Measurements from ENCODE around the gene CCNK.

CCNK gene

GRCh38 chr14:99542566-99542965 is 61.4 kb downstream of the CCNK start:
- Histone ChIP-seq H3K9me3 (ENCODE audit: control insufficient read depth, insufficient read depth, low read length) (no peaks in the 10 kb centered on the region), H3K4me2 (ENCODE audit: low read length) (no peak overlapping the region), H3K27ac (ENCODE audit: low read depth, low read length) (no peak overlapping the region), H3K4me3 (ENCODE audit: low read length) (no peak overlapping the region), H3K36me3 (ENCODE audit: control insufficient read depth, low read length) (no peaks in the 10 kb centered on the region), H4K20me1 (ENCODE audit: control insufficient read depth, insufficient read depth, low read depth, low read length) (0 out of 2 replicates have a peak, but pooled peaks cover 3% of the 10 kb centered on the region), H3K9me2 (replicated peaks; ENCODE audit: control insufficient read depth, low read length) (no peaks in the 10 kb centered on the region), H3F3A (ENCODE audit: control insufficient read depth, insufficient read depth) (no peaks in the 10 kb centered on the region), H3K79me2 (ENCODE audit: control insufficient read depth, low read length) (no peaks in the 10 kb centered on the region), H3K27me3 (ENCODE audit: control insufficient read depth, low read length) (no peaks in the 10 kb centered on the region), H3K4me1 (ENCODE audit: control insufficient read depth, low read length) (no peaks in the 10 kb centered on the region)
- no peak for TF ChIP-seq CTCF (IDR thresholded peaks at IDR 0.05; ENCODE audit: low read depth, low read length, poor library complexity, severe bottlenecking)
- no peak for TF ChIP-seq EZH2phosphoT487 (IDR thresholded peaks at IDR 0.05; ENCODE audit: borderline replicate concordance, low read length)

- H3K4me3 ChIP-seq (ENCODE audit: low read length), result no peak overlapping the region
- H3K27ac ChIP-seq (ENCODE audit: low read depth, low read length), result no peak overlapping the region
- H3K4me2 ChIP-seq (ENCODE audit: low read length), result no peak overlapping the region
- peaks cover 5% of the 10 kb centered on the region for H3K27me3 ChIP-seq (ENCODE audit: control insufficient read depth, low read length)
- no peak for TF ChIP-seq CTCF (IDR thresholded peaks at IDR 0.05; ENCODE audit: low read depth, low read length, poor library complexity, severe bottlenecking)
- TF ChIP-seq EZH2phosphoT487 (IDR thresholded peaks at IDR 0.05; ENCODE audit: borderline replicate concordance, low read length), result no peak
- H3K79me2 ChIP-seq (ENCODE audit: control insufficient read depth, low read length), result no peaks in the 10 kb centered on the region
- H3K9me2 ChIP-seq (replicated peaks; ENCODE audit: control insufficient read depth, low read length), result no peaks in the 10 kb centered on the region
- no peaks in the 10 kb centered on the region for H3K4me1 ChIP-seq (ENCODE audit: control insufficient read depth, low read length)
- no peaks in the 10 kb centered on the region for H3K36me3 ChIP-seq (ENCODE audit: control insufficient read depth, low read length)
- H3K9me3 ChIP-seq (ENCODE audit: control insufficient read depth, insufficient read depth, low read length), result no peaks in the 10 kb centered on the region
- H3F3A ChIP-seq (ENCODE audit: control insufficient read depth, insufficient read depth), result no peaks in the 10 kb centered on the region
- H4K20me1 ChIP-seq (ENCODE audit: control insufficient read depth, insufficient read depth, low read depth, low read length), result 0 out of 2 replicates have a peak, but pooled peaks cover 3% of the 10 kb centered on the region
Measured at GRCh38 chr14:99543370-99543769, 62.2 kb downstream of the CCNK start.

- 0 out of 2 replicates have a peak, but pooled peaks cover 3% of the 10 kb centered on the region for H4K20me1 ChIP-seq (ENCODE audit: control insufficient read depth, insufficient read depth, low read depth, low read length)
- H3K36me3 ChIP-seq (ENCODE audit: control insufficient read depth, low read length), result no peaks in the 10 kb centered on the region
- H3K9me2 ChIP-seq (replicated peaks; ENCODE audit: control insufficient read depth, low read length), result no peaks in the 10 kb centered on the region
- H3K4me1 ChIP-seq (ENCODE audit: control insufficient read depth, low read length), result no peaks in the 10 kb centered on the region
- no peaks in the 10 kb centered on the region for H3F3A ChIP-seq (ENCODE audit: control insufficient read depth, insufficient read depth)
- no peak overlapping the region for H3K27ac ChIP-seq (ENCODE audit: low read depth, low read length)
- H3K4me3 ChIP-seq (ENCODE audit: low read length), result no peak overlapping the region
- no peaks in the 10 kb centered on the region for H3K9me3 ChIP-seq (ENCODE audit: control insufficient read depth, insufficient read depth, low read length)
- H3K4me2 ChIP-seq (ENCODE audit: low read length), result no peak overlapping the region
- no peaks in the 10 kb centered on the region for H3K79me2 ChIP-seq (ENCODE audit: control insufficient read depth, low read length)
- peaks cover 8% of the 10 kb centered on the region for H3K27me3 ChIP-seq (ENCODE audit: control insufficient read depth, low read length)
- TF ChIP-seq CTCF (IDR thresholded peaks at IDR 0.05; ENCODE audit: low read depth, low read length, poor library complexity, severe bottlenecking) (no peak), EZH2phosphoT487 (IDR thresholded peaks at IDR 0.05; ENCODE audit: borderline replicate concordance, low read length) (no peak)
Measured at GRCh38 chr14:99543985-99544384, 62.8 kb downstream of the CCNK start.
